Ishikawa (cell line): ENCODE measurements around the gene RUFY3.

Source experiments
- CEBPB ChIP-seq: IDR thresholded peaks from 2 replicates; pipeline ENCODE4 v1.6.1; 2012
- EGR1 ChIP-seq: IDR thresholded peaks from 2 replicates; pipeline ENCODE4 v1.6.1; 2012
- YY1 ChIP-seq: IDR thresholded peaks from 2 replicates; pipeline ENCODE4 v1.6.1; 2012; ENCODE audit warnings: low read depth
- ZBTB7A ChIP-seq: IDR thresholded peaks from 2 replicates; pipeline ENCODE4 v1.6.1; 2012; ENCODE audit warnings: low read depth

GRCh38 chr4:70759627-70760026 lies 37.9 kb downstream of the RUFY3 start:
- TF ChIP-seq ZBTB7A (no peak), CEBPB (no peak), EGR1 (no peak), YY1 (no peak)
